Central memory CD4-positive, alpha-beta T cell (primary cell): ENCODE measurements around the gene MYOM1.
A peak's percentile ranks its signal among the peaks of the same experiment; 100 is the strongest.
"Not testable (repeated sequence)": the region's sequence is repeated elsewhere in the genome, so short reads cannot be mapped to it uniquely, and the experiment has no call there.

Source experiments
- DNase-seq: peaks from one replicate; pipeline ENCODE4 v3.0.0; 2022

MYOM1 gene

GRCh38 chr18:3217948-3218647 is 1.7 kb downstream of the MYOM1 start:
- no peak for DNase-seq

GRCh38 chr18:3216987-3217386 is 2.8 kb downstream of the MYOM1 start:
- DNase-seq, result no peak

- DNase-seq, result no peak
These were observed 4.7 kb downstream of the MYOM1 start for GRCh38 chr18:3214855-3215637.

- peak; percentile 43 for DNase-seq
These were observed 6.3 kb downstream of the MYOM1 start for GRCh38 chr18:3213300-3214059.

- DNase-seq, result no peak
These were observed 7.1 kb downstream of the MYOM1 start for GRCh38 chr18:3212657-3213056.

GRCh38 chr18:3211236-3211992 is 8.4 kb downstream of the MYOM1 start:
- DNase-seq, result no peak

- DNase-seq, result no peak
These were observed 9.8 kb downstream of the MYOM1 start for GRCh38 chr18:3209859-3210569.

GRCh38 chr18:3207565-3207964 is 12.2 kb downstream of the MYOM1 start:
- DNase-seq, result no peak

GRCh38 chr18:3205239-3205638 is 14.5 kb downstream of the MYOM1 start:
- no peak for DNase-seq

GRCh38 chr18:3199942-3200645 is 19.7 kb downstream of the MYOM1 start:
- DNase-seq, result no peak

GRCh38 chr18:3198260-3198860 is 21.4 kb downstream of the MYOM1 start:
- not testable (repeated sequence) for DNase-seq

GRCh38 chr18:3194947-3195612 is 24.7 kb downstream of the MYOM1 start:
- DNase-seq, result no peak

- DNase-seq, result no peak
These were observed 26.4 kb downstream of the MYOM1 start for GRCh38 chr18:3193331-3193730.

GRCh38 chr18:3192752-3193151 is 27.0 kb downstream of the MYOM1 start:
- DNase-seq, result no peak

- no peak for DNase-seq
These were observed 27.5 kb downstream of the MYOM1 start for GRCh38 chr18:3192286-3192685.

- DNase-seq, result no peak
These were observed 29.2 kb downstream of the MYOM1 start for GRCh38 chr18:3190610-3191009.

- DNase-seq, result no peak
These were observed 29.9 kb downstream of the MYOM1 start for GRCh38 chr18:3189884-3190283.

- DNase-seq, result no peak
These were observed 32.8 kb downstream of the MYOM1 start for GRCh38 chr18:3186678-3187658.

- DNase-seq, result no peak
These were observed 35.3 kb downstream of the MYOM1 start for GRCh38 chr18:3184275-3184963.
